ENCODE results near the gene KRTAP12-1. TPM values are rescaled to one million over a fixed set of nuclear protein-coding genes. Genes with fewer than 3 reads are reported as not detected.

The KRTAP12-1 gene
- total and polyA plus RNA-seq, 2 donors (not counting 1 experiment from before 2014, with no cell fraction given) = not detected

- Histone ChIP-seq H3K9ac (ENCODE audit: low read length) (no peak within 1 kb of the TSS), H4K20me1 (ENCODE audit: control insufficient read depth, insufficient read depth, low read length, poor library complexity, severe bottlenecking) (no peaks in the 10 kb centered on the region), H3K27ac (ENCODE audit: low read length in 2 of 2) (no peak within 1 kb of the TSS), H3K9me3 (ENCODE audit: control extremely low read depth in 1 of 3, control insufficient read depth in 2 of 3, insufficient read depth in 1 of 3, low read length in 2 of 3) (peaks cover 0 to 5% (median 0%) of the 10 kb centered on the region in 3 donors), H3K27me3 (replicated peaks in 1 of 4; ENCODE audit: control extremely low read depth in 1 of 4, control insufficient read depth in 3 of 4, insufficient read depth in 4 of 4, low read length in 3 of 4) (peaks cover 0 to 69% (median 42%) of the 10 kb centered on the region in 4 experiments), H3K79me2 (ENCODE audit: control insufficient read depth, insufficient read depth, low read length) (no peaks in the 10 kb centered on the region), H3K4me1 (ENCODE audit: control insufficient read depth in 2 of 2, insufficient read depth in 2 of 2, low read length in 2 of 2) (peaks cover 6 to 9% of the 10 kb centered on the region in 2 donors), H3K4me2 (replicated peaks; ENCODE audit: low read depth, low read length, poor library complexity, severe bottlenecking) (no peak within 1 kb of the TSS), H3K36me3 (replicated peaks in 1 of 2; ENCODE audit: control extremely low read depth in 1 of 2, control insufficient read depth in 1 of 2, extremely low read depth in 1 of 2, insufficient read depth in 2 of 2, low read length in 1 of 2) (no peaks in the 10 kb centered on the region), H2AFZ (ENCODE audit: insufficient read depth, low read depth, low read length, poor library complexity, severe bottlenecking) (no peak within 1 kb of the TSS), H3K4me3 (ENCODE audit: control extremely low read depth in 1 of 5, extremely low read depth in 1 of 5, insufficient read depth in 1 of 5, low read depth in 2 of 5, low read length in 4 of 5) (no peak within 1 kb of the TSS)
- TF ChIP-seq EZH2 (IDR thresholded peaks at IDR 0.05; ENCODE audit: borderline replicate concordance, insufficient read depth, low read depth, low read length, poor library complexity, severe bottlenecking) (no peak), CTCF (IDR thresholded peaks at IDR 0.05) (no peak)
- POLR2A ChIA-PET = no interaction called here
- 4% methylated on average over 40 of the region's 41 CpGs for WGBS (ENCODE audit: insufficient coverage)
- intact Hi-C loops (cut with micrococcal nuclease) = no loop called here
- H3K27me3 Mint-ChIP-seq = peaks cover 64% of the 10 kb centered on the region
- no peak within 1 kb of the TSS for H3K4me3 Mint-ChIP-seq
- no peak for DNase-seq
- peaks cover 7% of the 10 kb centered on the region for H3K4me1 Mint-ChIP-seq
- peaks cover 3% of the 10 kb centered on the region for H3K9me3 Mint-ChIP-seq (ENCODE audit: insufficient read depth)
- no peak for ATAC-seq (ENCODE audit: low read depth)
- CTCF ChIA-PET = no interaction called here
- no peak within 1 kb of the TSS for H3K27ac Mint-ChIP-seq
Measured at GRCh38 chr21:44711327-44712202, 29.6 kb upstream of the KRTAP12-1 start, which contains the start of gene TSPEAR. Gene TSPEAR (minus strand): TSS chr21:44711572. CDS start chr21:44711514, 58 bp downstream.

- DNase-seq (no peak), ATAC-seq (ENCODE audit: low read depth) (no peak)
- no peaks in the 10 kb centered on the region for H4K20me1 ChIP-seq (ENCODE audit: control insufficient read depth, insufficient read depth, low read length, poor library complexity, severe bottlenecking)
- peaks cover 0 to 12% (median 5%) of the 10 kb centered on the region in 3 donors for H3K9me3 ChIP-seq (ENCODE audit: control extremely low read depth in 1 of 3, control insufficient read depth in 2 of 3, insufficient read depth in 1 of 3, low read length in 2 of 3)
- H3K36me3 ChIP-seq (replicated peaks in 1 of 2; ENCODE audit: control extremely low read depth in 1 of 2, control insufficient read depth in 1 of 2, extremely low read depth in 1 of 2, insufficient read depth in 2 of 2, low read length in 1 of 2) = no peaks in the 10 kb centered on the region
- peaks cover 6 to 9% of the 10 kb centered on the region in 2 donors for H3K4me1 ChIP-seq (ENCODE audit: control insufficient read depth in 2 of 2, insufficient read depth in 2 of 2, low read length in 2 of 2)
- TF ChIP-seq EZH2 (IDR thresholded peaks at IDR 0.05; ENCODE audit: borderline replicate concordance, insufficient read depth, low read depth, low read length, poor library complexity, severe bottlenecking) (no peak), CTCF (IDR thresholded peaks at IDR 0.05) (no peak)
- no peak overlapping the region for H3K9ac ChIP-seq (ENCODE audit: low read length)
- H3K27ac ChIP-seq (ENCODE audit: low read length in 2 of 2) = no peak overlapping the region
- intact Hi-C loops (cut with micrococcal nuclease) = no loop called here
- 8% methylated on average over 17 of the region's 20 CpGs for WGBS (ENCODE audit: insufficient coverage)
- no peak overlapping the region for H2AFZ ChIP-seq (ENCODE audit: insufficient read depth, low read depth, low read length, poor library complexity, severe bottlenecking)
- ChIA-PET CTCF (interaction anchor here (0.6 kb wide), 1 partner anchor 14 kb away, joined by 3 read pairs; no protein-coding TSS in a partner anchor), POLR2A (no interaction called here)
- H3K27me3 ChIP-seq (replicated peaks in 1 of 4; ENCODE audit: control extremely low read depth in 1 of 4, control insufficient read depth in 3 of 4, insufficient read depth in 4 of 4, low read length in 3 of 4) = peaks cover 0 to 76% (median 47%) of the 10 kb centered on the region in 4 experiments
- peaks cover 2% of the 10 kb centered on the region for H3K9me3 Mint-ChIP-seq (ENCODE audit: insufficient read depth)
- no peak overlapping the region for H3K4me2 ChIP-seq (replicated peaks; ENCODE audit: low read depth, low read length, poor library complexity, severe bottlenecking)
- H3K4me3 Mint-ChIP-seq = no peak overlapping the region
- H3K4me3 ChIP-seq (ENCODE audit: control extremely low read depth in 1 of 5, extremely low read depth in 1 of 5, insufficient read depth in 1 of 5, low read depth in 2 of 5, low read length in 4 of 5) = no peak overlapping the region
- peaks cover 7% of the 10 kb centered on the region for H3K4me1 Mint-ChIP-seq
- H3K27ac Mint-ChIP-seq = no peak overlapping the region
- H3K27me3 Mint-ChIP-seq = peaks cover 63% of the 10 kb centered on the region
- H3K79me2 ChIP-seq (ENCODE audit: control insufficient read depth, insufficient read depth, low read length) = no peaks in the 10 kb centered on the region
Measured at GRCh38 chr21:44710756-44711326, 28.9 kb upstream of the KRTAP12-1 start.
